ENCODE data around the gene TENT5A.

Gene TENT5A

GRCh38 chr6:81700414-81700813, 52.1 kb downstream of the TENT5A start:
- no peak for DNase-seq

- DNase-seq, result no peak
Observed at GRCh38 chr6:81697559-81697958, 54.9 kb downstream of the TENT5A start.

- DNase-seq, result no peak
Observed at GRCh38 chr6:81696524-81696923, 56.0 kb downstream of the TENT5A start.

Measured in activated CD4-positive, CD25-positive, alpha-beta regulatory T cell (primary cell).